ENCODE measurements around the gene CBX4.

DNA sequence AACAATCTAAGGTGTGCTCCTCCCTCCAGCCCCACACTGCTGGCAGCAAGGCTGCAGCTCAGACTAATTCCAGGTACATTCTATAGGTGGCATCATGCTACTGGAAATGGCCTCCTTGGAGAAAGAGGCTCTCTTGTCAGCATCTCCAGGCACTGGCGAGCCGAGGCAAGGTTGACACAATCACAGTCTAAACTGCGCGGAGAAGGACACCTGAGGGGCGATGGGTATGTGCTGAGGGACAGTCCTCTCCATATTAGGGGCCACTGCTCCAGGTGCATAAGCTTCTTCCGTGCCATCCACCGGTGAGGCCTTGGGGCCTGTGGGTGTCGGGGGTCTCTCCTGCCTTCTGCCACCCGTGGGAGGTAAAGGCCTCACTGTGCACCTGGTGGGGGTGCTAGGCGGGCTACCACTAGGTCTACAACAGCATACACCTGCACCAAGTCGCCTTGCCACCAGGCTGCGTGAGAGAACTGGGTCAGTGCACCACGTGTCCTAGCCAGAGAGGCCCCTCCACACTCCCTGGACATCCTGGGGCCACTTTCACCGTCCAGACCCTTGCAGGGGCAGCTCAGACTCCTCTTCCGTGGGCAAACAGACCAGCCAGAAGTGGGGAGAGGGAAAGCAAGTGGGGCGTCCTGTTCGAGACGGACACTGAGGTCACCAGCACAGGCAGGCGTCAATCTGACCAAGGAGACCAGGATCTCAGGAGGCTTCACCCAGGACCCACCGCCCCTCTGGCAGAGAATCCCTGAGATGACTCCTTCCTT, 30.3 kb downstream of the CBX4 start:
- TF ChIP-seq KLF10 (tag by site-specific recombination; IDR thresholded peaks at IDR 0.05) (no peak), ZNF24 (tag by site-specific recombination; IDR thresholded peaks at IDR 0.05) (no peak), ZNF292 (tag by site-specific recombination; IDR thresholded peaks at IDR 0.05; ENCODE audit: borderline replicate concordance, low read depth) (no peak), ZNF768 (tag by site-specific recombination; IDR thresholded peaks at IDR 0.05) (no peak), SP2 (tag by site-specific recombination; IDR thresholded peaks at IDR 0.05) (no peak), ZNF449 (tag by site-specific recombination; IDR thresholded peaks at IDR 0.05) (no peak), ZNF513 (tag by site-specific recombination; IDR thresholded peaks at IDR 0.05) (no peak)
